GM12801 (cell line): ENCODE data around the gene SLC39A10.

Source experiments
- TF ChIP-seq, protein P1 (sequence below): IDR thresholded peaks from one replicate; pipeline ENCODE4 v1.5.1; 2011; ENCODE audit warnings: control low read depth; ENCODE audit not compliant: insufficient read length; ENCODE audit errors: extremely low read depth

The SLC39A10 gene

DNA sequence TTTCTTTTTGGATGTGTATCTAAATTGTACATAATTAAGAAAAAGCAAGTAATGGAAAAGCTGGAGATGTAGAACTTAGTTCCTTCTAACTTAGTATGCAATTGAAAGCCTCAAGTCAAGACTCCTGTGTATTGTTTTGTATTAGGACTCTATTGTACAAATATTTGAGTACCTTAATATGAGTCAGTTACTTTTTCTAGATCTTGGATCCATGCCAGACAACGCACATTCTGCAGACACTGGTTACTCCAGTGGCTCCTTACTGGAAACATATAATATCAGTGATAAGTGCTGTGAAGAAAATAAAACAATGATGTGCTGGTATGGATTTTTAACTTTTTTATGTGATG is 1.5 kb downstream of the SLC39A10 start:
- TF ChIP-seq, protein P1, sequence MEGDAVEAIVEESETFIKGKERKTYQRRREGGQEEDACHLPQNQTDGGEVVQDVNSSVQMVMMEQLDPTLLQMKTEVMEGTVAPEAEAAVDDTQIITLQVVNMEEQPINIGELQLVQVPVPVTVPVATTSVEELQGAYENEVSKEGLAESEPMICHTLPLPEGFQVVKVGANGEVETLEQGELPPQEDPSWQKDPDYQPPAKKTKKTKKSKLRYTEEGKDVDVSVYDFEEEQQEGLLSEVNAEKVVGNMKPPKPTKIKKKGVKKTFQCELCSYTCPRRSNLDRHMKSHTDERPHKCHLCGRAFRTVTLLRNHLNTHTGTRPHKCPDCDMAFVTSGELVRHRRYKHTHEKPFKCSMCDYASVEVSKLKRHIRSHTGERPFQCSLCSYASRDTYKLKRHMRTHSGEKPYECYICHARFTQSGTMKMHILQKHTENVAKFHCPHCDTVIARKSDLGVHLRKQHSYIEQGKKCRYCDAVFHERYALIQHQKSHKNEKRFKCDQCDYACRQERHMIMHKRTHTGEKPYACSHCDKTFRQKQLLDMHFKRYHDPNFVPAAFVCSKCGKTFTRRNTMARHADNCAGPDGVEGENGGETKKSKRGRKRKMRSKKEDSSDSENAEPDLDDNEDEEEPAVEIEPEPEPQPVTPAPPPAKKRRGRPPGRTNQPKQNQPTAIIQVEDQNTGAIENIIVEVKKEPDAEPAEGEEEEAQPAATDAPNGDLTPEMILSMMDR = no peak

- TF ChIP-seq, protein P1 = no peak
Observed at GRCh38 chr2:195659114-195659513, 2.1 kb downstream of the SLC39A10 start.

- TF ChIP-seq, protein P1 = no peak
Observed at GRCh38 chr2:195659982-195660890, 3.2 kb downstream of the SLC39A10 start.

DNA sequence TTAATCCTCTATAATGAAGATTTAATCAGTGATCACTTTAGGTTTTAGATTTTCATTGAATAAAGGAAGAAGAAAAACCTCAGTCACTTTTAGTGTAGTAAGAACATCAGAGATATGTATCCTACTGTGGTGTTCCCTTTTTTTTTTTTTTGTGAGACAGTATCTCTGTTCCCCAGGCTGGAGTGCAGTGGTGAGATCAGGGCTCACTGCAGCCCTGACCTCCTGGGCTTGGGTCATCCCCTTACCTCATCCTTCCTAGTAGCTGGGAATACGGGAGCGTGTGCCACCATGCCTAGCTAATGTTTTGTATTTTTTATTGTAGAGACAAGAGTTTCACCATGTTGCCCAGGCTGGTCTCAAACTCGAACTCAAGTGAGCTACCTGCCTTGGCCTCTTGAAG is 5.1 kb downstream of the SLC39A10 start:
- TF ChIP-seq, protein P1 = no peak

GRCh38 chr2:195663007-195663406 is 6.0 kb downstream of the SLC39A10 start:
- TF ChIP-seq, protein P1 = no peak

DNA sequence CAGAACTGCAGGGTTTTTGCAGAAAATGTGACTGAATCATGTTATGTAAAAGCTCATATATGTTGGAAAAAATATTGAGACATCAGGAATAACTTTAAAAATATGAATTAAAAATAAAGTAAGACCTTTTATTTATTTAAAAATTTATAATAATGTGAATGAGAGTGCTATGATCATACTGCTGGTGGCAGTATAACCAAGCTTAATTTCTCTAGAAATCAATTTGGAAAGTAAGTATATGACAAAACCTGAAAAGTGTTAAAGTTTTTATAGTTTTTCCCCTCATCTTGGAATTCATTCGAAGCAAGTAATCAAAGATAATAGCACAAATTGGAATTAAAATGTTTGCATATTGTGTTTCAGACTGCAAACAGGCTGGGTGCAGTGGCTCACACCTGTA is 7.5 kb downstream of the SLC39A10 start:
- TF ChIP-seq, protein P1 = no peak

DNA sequence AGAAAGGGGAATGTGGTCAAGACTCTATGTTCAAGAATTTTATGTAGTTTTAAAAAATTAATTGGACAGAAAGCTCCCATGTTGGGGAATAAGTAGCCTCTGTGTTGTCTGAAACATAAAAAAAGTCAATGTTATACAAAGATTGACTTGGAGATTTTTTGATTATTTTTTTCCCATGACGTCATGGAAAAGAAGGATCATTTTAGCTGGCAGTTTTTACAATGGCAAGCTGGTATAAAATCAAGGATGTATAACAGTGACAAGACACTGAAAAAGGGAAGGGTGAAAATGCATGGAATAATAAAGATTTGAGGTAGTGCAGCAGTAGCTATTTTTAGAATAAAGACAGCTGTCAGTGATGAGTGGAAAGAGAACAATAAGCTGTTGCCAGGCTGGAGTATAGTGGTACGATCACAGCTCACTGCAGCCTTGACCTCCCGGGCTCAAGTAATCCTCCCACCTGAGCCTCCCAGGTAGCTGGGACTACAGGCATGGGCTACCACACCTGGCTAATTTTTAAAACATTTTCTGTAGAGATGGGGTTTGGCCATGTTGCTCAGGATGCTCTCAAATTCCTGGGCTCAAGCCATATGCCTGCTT is 9.2 kb downstream of the SLC39A10 start:
- TF ChIP-seq, protein P1 = no peak
